Mucosa of rectum (tissue), 2 donors: ENCODE data around the gene GRIP1.

Source experiments
- H3K27ac ChIP-seq, 2 donors: one replicate each; pipeline ENCODE4 v1.7.0; 2013; ENCODE audit warnings: inconsistent platforms in 2 of 2, low read depth in 2 of 2, low read length in 2 of 2
- H3K27me3 ChIP-seq, 2 donors: one replicate each; pipeline ENCODE4 v1.7.0; 2013; ENCODE audit warnings: low read length in 2 of 2; ENCODE audit not compliant: control insufficient read depth in 2 of 2, insufficient read depth in 2 of 2
- H3K36me3 ChIP-seq, 2 donors: one replicate each; pipeline ENCODE4 v1.7.0; 2013; ENCODE audit warnings: low read length in 2 of 2; ENCODE audit not compliant: control insufficient read depth in 2 of 2, insufficient read depth in 2 of 2
- H3K4me1 ChIP-seq, 2 donors: one replicate each; pipeline ENCODE4 v1.7.0; 2013; ENCODE audit warnings: low read length in 2 of 2, mild to moderate bottlenecking in 1 of 2; ENCODE audit not compliant: control insufficient read depth in 2 of 2, insufficient read depth in 2 of 2
- H3K4me3 ChIP-seq, 2 donors: one replicate each; pipeline ENCODE4 v1.7.0; 2013; ENCODE audit warnings: low read length in 2 of 2
- H3K9ac ChIP-seq, 2 donors: one replicate each; pipeline ENCODE4 v1.7.0; 2013; ENCODE audit warnings: low read length in 2 of 2, low read depth in 1 of 2, mild to moderate bottlenecking in 1 of 2
- H3K9me3 ChIP-seq, 2 donors: one replicate each; pipeline ENCODE4 v1.7.0; 2013; ENCODE audit warnings: low read length in 2 of 2; ENCODE audit not compliant: control insufficient read depth in 2 of 2
- donor health status: healthy.
- donor health status: Normal muscosa, but diverticular disease.

GRIP1 gene

GRCh38 chr12:66692986-66693385 lies 14.1 kb upstream of the GRIP1 start:
- Histone ChIP-seq H3K4me1 (no peaks in the 10 kb centered on the region), H3K4me3 (no peak overlapping the region), H3K9ac (no peak overlapping the region), H3K27ac (no peak overlapping the region), H3K27me3 (no peaks in the 10 kb centered on the region), H3K36me3 (no peaks in the 10 kb centered on the region), H3K9me3 (no peaks in the 10 kb centered on the region)

- H3K4me3 ChIP-seq, result no peak overlapping the region
- no peak overlapping the region for H3K9ac ChIP-seq
- no peaks in the 10 kb centered on the region for H3K36me3 ChIP-seq
- no peak overlapping the region for H3K27ac ChIP-seq
- no peaks in the 10 kb centered on the region for H3K9me3 ChIP-seq
- no peaks in the 10 kb centered on the region for H3K27me3 ChIP-seq
- no peaks in the 10 kb centered on the region for H3K4me1 ChIP-seq
Observed at GRCh38 chr12:66692170-66692569, 13.3 kb upstream of the GRIP1 start.

- H3K36me3 ChIP-seq, result no peaks in the 10 kb centered on the region
- H3K27me3 ChIP-seq, result no peaks in the 10 kb centered on the region
- no peak overlapping the region for H3K9ac ChIP-seq
- no peaks in the 10 kb centered on the region for H3K9me3 ChIP-seq
- H3K4me3 ChIP-seq, result no peak overlapping the region
- no peak overlapping the region for H3K27ac ChIP-seq
- no peaks in the 10 kb centered on the region for H3K4me1 ChIP-seq
Observed at GRCh38 chr12:66688846-66689439, 10.1 kb upstream of the GRIP1 start.

GRCh38 chr12:66684222-66684621 lies 5.3 kb upstream of the GRIP1 start:
- H3K36me3 ChIP-seq, result no peaks in the 10 kb centered on the region
- H3K27me3 ChIP-seq, result no peaks in the 10 kb centered on the region
- no peak overlapping the region for H3K9ac ChIP-seq
- H3K9me3 ChIP-seq, result no peaks in the 10 kb centered on the region
- no peaks in the 10 kb centered on the region for H3K4me1 ChIP-seq
- H3K27ac ChIP-seq, result no peak overlapping the region
- H3K4me3 ChIP-seq, result no peak overlapping the region

- Histone ChIP-seq H3K27ac (no peak overlapping the region), H3K9ac (no peak overlapping the region), H3K9me3 (no peaks in the 10 kb centered on the region), H3K36me3 (no peaks in the 10 kb centered on the region), H3K4me3 (no peak overlapping the region), H3K4me1 (no peaks in the 10 kb centered on the region), H3K27me3 (no peaks in the 10 kb centered on the region)
Observed at GRCh38 chr12:66683822-66684221, 4.9 kb upstream of the GRIP1 start.

GRCh38 chr12:66683073-66683472 lies 4.2 kb upstream of the GRIP1 start:
- H3K27ac ChIP-seq, result no peak overlapping the region
- H3K4me3 ChIP-seq, result no peak overlapping the region
- H3K9ac ChIP-seq, result no peak overlapping the region
- no peaks in the 10 kb centered on the region for H3K4me1 ChIP-seq
- H3K36me3 ChIP-seq, result no peaks in the 10 kb centered on the region
- no peaks in the 10 kb centered on the region for H3K27me3 ChIP-seq
- no peaks in the 10 kb centered on the region for H3K9me3 ChIP-seq

- Histone ChIP-seq H3K36me3 (no peaks in the 10 kb centered on the region), H3K4me1 (no peaks in the 10 kb centered on the region), H3K4me3 (no peak overlapping the region), H3K27me3 (no peaks in the 10 kb centered on the region), H3K27ac (no peak overlapping the region), H3K9ac (no peak overlapping the region), H3K9me3 (no peaks in the 10 kb centered on the region)
Observed at GRCh38 chr12:66679461-66680084, 697 bp upstream of the GRIP1 start.

GRCh38 chr12:66676241-66676640 lies 2.6 kb downstream of the GRIP1 start:
- H3K9me3 ChIP-seq, result no peaks in the 10 kb centered on the region
- H3K4me1 ChIP-seq, result no peaks in the 10 kb centered on the region
- H3K36me3 ChIP-seq, result no peaks in the 10 kb centered on the region

GRCh38 chr12:66674495-66675122 lies 4.3 kb downstream of the GRIP1 start:
- H3K9me3 ChIP-seq, result no peaks in the 10 kb centered on the region
- H3K4me1 ChIP-seq, result no peaks in the 10 kb centered on the region
- H3K27ac ChIP-seq, result no peak overlapping the region
- H3K4me3 ChIP-seq, result no peak overlapping the region
- no peak overlapping the region for H3K9ac ChIP-seq
- H3K27me3 ChIP-seq, result no peaks in the 10 kb centered on the region
- no peaks in the 10 kb centered on the region for H3K36me3 ChIP-seq

More at GRCh38 chr12:66676241-66676640, 2.6 kb downstream of the GRIP1 start:
- Histone ChIP-seq H3K4me3 (no peak overlapping the region), H3K27ac (no peak overlapping the region), H3K9ac (no peak overlapping the region), H3K27me3 (no peaks in the 10 kb centered on the region)

- no peaks in the 10 kb centered on the region for H3K27me3 ChIP-seq
- H3K36me3 ChIP-seq, result no peaks in the 10 kb centered on the region
- H3K9ac ChIP-seq, result no peak overlapping the region
- H3K9me3 ChIP-seq, result no peaks in the 10 kb centered on the region
- no peak overlapping the region for H3K4me3 ChIP-seq
- no peaks in the 10 kb centered on the region for H3K4me1 ChIP-seq
- no peak overlapping the region for H3K27ac ChIP-seq
Observed at GRCh38 chr12:66669541-66669940, 9.3 kb downstream of the GRIP1 start.
